BLaER1 treated with 17β-estradiol and CSF1 and Interleukin-3, amounts not matched to agents 10 nM and 100 nM (cell line): Measurements from ENCODE around the gene ARVCF.

Experiments
- H3K27ac ChIP-seq, 11 experiments: shearing (Covaris generic); formaldehyde crosslinking; 2 replicates each; pipeline ENCODE4 v1.8.1; 2022
- H3K27me3 ChIP-seq, 11 experiments: shearing (Covaris generic); formaldehyde crosslinking; 2 replicates each; pipeline ENCODE4 v1.8.1; 2022
- H3K36me3 ChIP-seq, 11 experiments: shearing (Covaris generic); formaldehyde crosslinking; 2 replicates each; pipeline ENCODE4 v1.8.1; 2022
- H3K4me1 ChIP-seq, 10 experiments: shearing (Covaris generic); formaldehyde crosslinking; 2 replicates each; pipeline ENCODE4 v1.8.1; 2022
- H3K4me2 ChIP-seq, 11 experiments: shearing (Covaris generic); formaldehyde crosslinking; 2 replicates each; pipeline ENCODE4 v1.8.1; 2022
- H3K4me3 ChIP-seq, 10 experiments: shearing (Covaris generic); formaldehyde crosslinking; 2 replicates each; pipeline ENCODE4 v1.8.1; 2022
- H3K9ac ChIP-seq, 11 experiments: shearing (Covaris generic); formaldehyde crosslinking; 2 replicates each; pipeline ENCODE4 v1.8.1; 2022
- H3K9me3 ChIP-seq, 11 experiments: shearing (Covaris generic); formaldehyde crosslinking; replicated peaks in 1 of 11; 2 replicates each; pipeline ENCODE4 v1.8.1; 2022
- H4K20me1 ChIP-seq, 11 experiments: shearing (Covaris generic); formaldehyde crosslinking; 2 replicates each; pipeline ENCODE4 v1.8.1; 2022
- Cebpa-rat ChIP-seq, 11 experiments: shearing (Covaris generic); IDR thresholded peaks; 2 replicates each; pipeline ENCODE4 v1.8.1; 2022

The ARVCF gene

DNA sequence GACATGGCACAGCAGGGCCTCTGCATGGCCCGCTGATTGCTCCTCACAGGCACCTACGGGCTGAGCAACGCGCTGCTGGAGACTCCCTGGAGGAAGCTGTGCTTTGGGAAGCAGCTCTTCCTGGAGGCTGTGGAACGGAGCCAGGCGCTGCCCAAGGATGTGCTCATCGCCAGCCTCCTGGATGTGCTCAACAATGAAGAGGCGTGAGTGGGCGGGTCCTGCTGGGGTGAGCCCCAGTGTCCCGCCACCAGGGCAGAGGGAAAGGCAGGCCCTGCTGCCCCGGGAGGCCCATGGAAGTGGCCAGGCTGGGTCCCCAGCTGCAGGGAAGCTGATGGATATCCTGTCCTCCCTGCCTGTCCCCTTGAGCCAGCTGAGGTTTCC is 44.8 kb upstream of the ARVCF start:
- Histone ChIP-seq H3K27me3 (no peaks in the 10 kb centered on the region), H3K9ac (no peak overlapping the region), H3K9me3 (no peaks in the 10 kb centered on the region), H3K4me1 (peaks cover 0 to 28% (median 10%) of the 10 kb centered on the region in 10 experiments; a peak in 17 of 20 replicates), H4K20me1 (peaks cover 0 to 79% (median 4%) of the 10 kb centered on the region in 11 experiments; a peak in 5 of 22 replicates), H3K27ac (0 out of 22 replicates have a peak overlapping the region, but pooled peaks of 1 of the 11 experiments have one; percentile 19), H3K4me3 (no peak overlapping the region), H3K36me3 (peaks cover 45 to 99% (median 82%) of the 10 kb centered on the region in 11 experiments), H3K4me2 (no peak overlapping the region)
- no peak for TF ChIP-seq Cebpa-rat (IDR thresholded peaks at IDR 0.05)

DNA sequence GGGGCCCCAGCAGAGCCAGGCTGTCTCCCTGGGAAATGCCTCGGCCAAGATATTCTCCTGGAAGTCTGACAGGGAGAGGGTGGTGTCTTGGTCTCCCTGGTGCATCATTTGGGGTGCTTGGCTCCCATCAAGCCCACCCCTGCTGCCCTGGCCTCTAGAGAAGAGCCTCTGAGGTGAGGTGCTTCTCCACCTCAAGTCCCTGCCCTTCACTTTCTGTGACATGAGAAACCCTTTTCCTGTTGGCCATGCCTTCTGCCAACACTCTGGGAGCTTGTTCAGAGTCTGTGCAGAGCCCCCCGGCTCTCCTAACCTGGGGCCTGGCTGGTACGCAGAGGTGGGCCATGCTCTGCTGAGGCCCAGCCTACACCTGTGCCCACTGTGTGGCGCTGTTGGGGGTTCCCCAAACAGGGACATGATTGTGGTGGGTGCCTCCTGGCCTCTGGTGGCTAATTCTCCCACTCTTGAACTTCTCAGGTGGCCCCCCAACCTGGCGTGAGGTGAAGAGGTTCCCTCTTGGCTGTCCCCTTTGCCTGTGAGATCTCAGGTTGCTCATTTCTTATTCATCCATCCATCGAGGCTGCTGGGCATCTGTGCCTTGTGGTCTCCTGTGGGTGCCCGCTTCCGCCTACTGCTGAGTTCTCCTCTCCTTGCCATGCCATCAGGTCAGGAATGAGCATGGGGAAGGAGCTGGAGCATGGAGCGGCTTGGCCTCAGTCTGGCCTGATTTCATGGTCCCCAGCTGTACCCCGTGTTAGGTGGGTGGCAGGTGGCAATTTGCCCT is 44.3 kb upstream of the ARVCF start:
- H3K9ac ChIP-seq, result no peak overlapping the region
- H3K27ac ChIP-seq, result no peak overlapping the region
- H3K27me3 ChIP-seq, result no peaks in the 10 kb centered on the region
- no peak overlapping the region for H3K4me2 ChIP-seq
- no peak overlapping the region for H3K4me3 ChIP-seq
- peaks cover 0 to 34% (median 16%) of the 10 kb centered on the region in 10 experiments; a peak in 18 of 20 replicates for H3K4me1 ChIP-seq
- peaks cover 45 to 99% (median 88%) of the 10 kb centered on the region in 11 experiments for H3K36me3 ChIP-seq
- no peak for TF ChIP-seq Cebpa-rat (IDR thresholded peaks at IDR 0.05)
- H4K20me1 ChIP-seq, result peaks cover 0 to 82% (median 4%) of the 10 kb centered on the region in 11 experiments; a peak in 5 of 22 replicates
- H3K9me3 ChIP-seq, result no peaks in the 10 kb centered on the region

DNA sequence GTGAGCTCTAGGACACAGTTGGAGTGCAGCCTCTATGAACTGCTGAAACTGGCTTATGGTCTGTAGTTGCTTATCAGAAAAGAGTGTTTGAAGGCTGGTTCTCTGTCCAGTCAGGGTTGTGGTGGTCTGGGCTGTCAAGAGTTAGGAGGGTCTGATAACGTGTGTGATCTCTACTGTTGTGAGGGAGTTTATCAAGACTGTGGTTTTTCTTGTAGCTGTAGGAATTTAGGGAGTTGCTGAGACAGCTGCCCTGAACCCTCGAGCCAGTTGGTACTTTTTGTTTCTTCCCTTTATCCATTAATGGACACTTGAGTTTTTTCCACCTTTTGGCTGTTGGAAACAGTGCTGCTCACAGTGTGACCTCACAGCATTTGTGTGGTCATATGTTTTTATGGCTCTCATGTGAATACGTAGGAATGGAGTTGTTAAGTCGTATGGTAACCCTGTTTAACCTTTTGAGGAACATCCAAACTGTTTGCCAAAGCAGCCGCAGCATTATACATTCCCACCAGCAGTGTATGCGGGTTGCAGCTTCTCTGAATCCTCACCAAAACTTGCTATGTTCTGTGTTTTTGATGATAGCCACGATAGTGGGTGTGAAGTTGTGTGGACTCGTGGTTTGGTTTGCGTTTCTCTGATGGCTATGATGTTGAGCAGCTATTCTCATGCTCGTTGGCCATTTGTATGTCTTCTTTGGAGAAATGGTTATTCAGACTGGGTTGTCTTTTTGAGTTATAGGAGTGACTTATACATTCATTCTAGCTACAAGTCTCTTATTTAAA is 42.6 kb upstream of the ARVCF start:
- no peak overlapping the region for H3K27ac ChIP-seq
- TF ChIP-seq Cebpa-rat (IDR thresholded peaks at IDR 0.05), result no peak
- H3K4me1 ChIP-seq, result peaks cover under 1 to 51% (median 33%) of the 10 kb centered on the region in 10 experiments; a peak in 19 of 20 replicates

DNA sequence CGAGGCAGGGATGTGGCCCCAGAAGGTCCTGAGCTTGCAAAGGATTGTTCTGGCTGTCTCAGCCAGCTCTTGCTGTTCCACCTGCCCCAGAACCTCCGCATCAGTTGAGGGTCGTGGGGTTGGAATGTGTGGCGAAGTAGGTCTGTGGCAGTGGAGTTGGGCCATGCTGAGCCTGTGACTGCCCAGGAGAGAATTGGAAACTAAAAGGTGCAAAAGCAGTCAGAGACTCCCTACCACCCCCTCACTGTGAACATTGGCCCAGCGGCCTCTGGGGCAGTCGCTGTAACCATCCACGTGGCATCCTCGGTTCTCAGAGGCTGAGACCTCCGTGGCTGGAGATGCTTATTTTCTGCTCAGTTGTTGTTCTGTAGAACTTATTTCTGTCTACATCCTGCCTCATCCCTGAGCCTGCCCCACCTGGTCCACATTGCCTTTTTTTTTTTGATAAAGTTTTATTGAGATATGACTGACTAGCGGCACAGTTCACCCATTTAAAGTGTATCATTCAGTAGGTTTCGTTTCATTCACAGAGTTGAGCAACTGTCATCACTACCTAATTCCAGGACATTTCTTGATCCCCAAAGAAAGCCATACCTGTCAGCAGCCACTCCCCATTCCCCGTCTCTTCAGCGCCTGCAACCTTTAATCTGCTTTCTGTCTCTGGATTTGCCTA is 41.1 kb upstream of the ARVCF start:
- no peak overlapping the region for H3K9ac ChIP-seq
- H3K9me3 ChIP-seq, result no peaks in the 10 kb centered on the region
- H3K4me2 ChIP-seq, result peak overlapping the region in 3 of 11 experiments; percentile 76 to 95 (median 92); a peak in 4 of 22 replicates
- no peak for TF ChIP-seq Cebpa-rat (IDR thresholded peaks at IDR 0.05)
- H3K27ac ChIP-seq, result 0 out of 22 replicates have a peak overlapping the region, but pooled peaks of 3 of the 11 experiments have one; percentile 9 to 44 (median 19)
- H3K36me3 ChIP-seq, result peaks cover 34 to 100% (median 84%) of the 10 kb centered on the region in 11 experiments
- no peaks in the 10 kb centered on the region for H3K27me3 ChIP-seq
- peaks cover 15 to 60% (median 47%) of the 10 kb centered on the region in 10 experiments for H3K4me1 ChIP-seq
- H4K20me1 ChIP-seq, result peaks cover 0 to 98% (median 0%) of the 10 kb centered on the region in 11 experiments; a peak in 8 of 22 replicates
- H3K4me3 ChIP-seq, result no peak overlapping the region

More for the DNA sequence above, 42.6 kb upstream of the ARVCF start:
- peaks cover 45 to 100% (median 89%) of the 10 kb centered on the region in 11 experiments for H3K36me3 ChIP-seq
- no peak overlapping the region for H3K4me2 ChIP-seq
- no peak overlapping the region for H3K9ac ChIP-seq
- peaks cover 0 to 97% (median 4%) of the 10 kb centered on the region in 11 experiments; a peak in 6 of 22 replicates for H4K20me1 ChIP-seq
- no peaks in the 10 kb centered on the region for H3K9me3 ChIP-seq
- H3K4me3 ChIP-seq, result no peak overlapping the region
- no peaks in the 10 kb centered on the region for H3K27me3 ChIP-seq

DNA sequence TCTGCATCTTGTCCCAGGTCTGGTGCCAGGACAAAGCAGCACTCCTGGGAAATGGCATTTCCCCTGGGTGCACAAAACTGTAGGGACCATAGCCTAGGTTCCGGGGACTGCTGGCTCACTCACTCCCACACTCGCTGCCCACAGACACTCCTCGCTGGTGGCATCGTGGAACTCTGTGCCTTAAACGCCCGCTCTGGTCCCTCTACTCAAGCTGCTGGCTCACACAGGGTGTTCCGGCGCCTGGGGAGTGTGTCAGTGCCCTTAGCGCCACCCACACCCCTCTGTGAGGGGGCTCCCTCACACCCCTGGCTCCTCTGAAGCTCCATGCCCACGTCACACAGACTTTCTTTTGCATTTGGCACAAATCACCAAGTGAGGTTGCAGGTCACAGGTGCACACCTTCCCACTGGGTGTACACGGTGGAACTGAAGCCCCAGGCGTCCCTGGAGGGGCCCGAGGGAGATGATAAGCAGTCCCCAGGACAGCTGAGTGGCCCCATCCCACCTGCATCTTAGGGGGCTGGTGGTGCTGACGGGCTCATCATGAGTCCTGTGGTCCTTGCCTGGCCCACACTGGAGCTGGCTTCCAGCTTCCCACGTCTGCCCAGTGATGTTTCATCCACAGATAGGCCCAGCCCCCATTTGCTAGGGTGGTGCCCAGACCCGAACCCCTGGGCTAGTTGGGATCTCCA is 40.2 kb upstream of the ARVCF start:
- no peak for TF ChIP-seq Cebpa-rat (IDR thresholded peaks at IDR 0.05)
- H3K27ac ChIP-seq, result peak overlapping the region in 4 of 11 experiments; percentile 19 to 44 (median 30); a peak in 4 of 22 replicates
- H3K9me3 ChIP-seq, result no peaks in the 10 kb centered on the region
- peaks cover 22 to 68% (median 55%) of the 10 kb centered on the region in 10 experiments for H3K4me1 ChIP-seq
- no peak overlapping the region for H3K4me3 ChIP-seq
- H3K27me3 ChIP-seq, result no peaks in the 10 kb centered on the region
- peak overlapping the region in 9 of 11 experiments; percentile 48 to 96 (median 92); a peak in 16 of 22 replicates for H3K4me2 ChIP-seq
- H4K20me1 ChIP-seq, result peaks cover 0 to 98% (median 0%) of the 10 kb centered on the region in 11 experiments; a peak in 9 of 22 replicates
- H3K9ac ChIP-seq, result peak overlapping the region in 4 of 11 experiments; percentile 8 to 51 (median 42); a peak in 5 of 22 replicates
- H3K36me3 ChIP-seq, result peaks cover 25 to 100% (median 83%) of the 10 kb centered on the region in 11 experiments

DNA sequence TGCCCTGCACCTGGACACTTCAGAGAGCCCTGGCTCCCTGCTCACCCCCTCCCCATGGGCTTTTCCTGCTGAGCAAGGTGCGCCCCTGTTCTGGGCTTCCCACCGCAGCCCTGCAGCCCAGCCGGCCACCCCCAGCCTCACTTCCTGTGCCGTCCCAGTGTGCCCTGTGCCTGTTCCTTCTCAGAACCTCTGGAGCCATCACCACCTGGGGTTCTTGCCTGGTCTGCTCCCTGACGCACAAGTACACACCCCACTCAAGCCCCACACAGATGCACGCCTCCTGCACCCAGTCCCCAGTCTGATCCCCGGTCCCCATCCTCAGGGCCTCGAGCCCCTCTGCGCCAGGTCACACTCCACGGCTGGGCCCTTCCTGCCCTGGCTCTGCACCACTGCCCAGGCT is 39.5 kb upstream of the ARVCF start:
- peak overlapping the region in 5 of 11 experiments; percentile 21 to 51 (median 36); a peak in 8 of 22 replicates for H3K9ac ChIP-seq
- peaks cover 0 to 98% (median 0%) of the 10 kb centered on the region in 11 experiments; a peak in 9 of 22 replicates for H4K20me1 ChIP-seq
- no peaks in the 10 kb centered on the region for H3K9me3 ChIP-seq
- peak overlapping the region in 9 of 11 experiments; percentile 48 to 96 (median 92); a peak in 18 of 22 replicates for H3K4me2 ChIP-seq
- peak overlapping the region in 3 of 11 experiments; percentile 23 to 44 (median 37); a peak in 5 of 22 replicates for H3K27ac ChIP-seq
- no peaks in the 10 kb centered on the region for H3K27me3 ChIP-seq
- no peak overlapping the region for H3K4me3 ChIP-seq
- TF ChIP-seq Cebpa-rat (IDR thresholded peaks at IDR 0.05), result no peak
- H3K4me1 ChIP-seq, result peaks cover 23 to 68% (median 55%) of the 10 kb centered on the region in 10 experiments
- peaks cover 18 to 99% (median 83%) of the 10 kb centered on the region in 11 experiments for H3K36me3 ChIP-seq

DNA sequence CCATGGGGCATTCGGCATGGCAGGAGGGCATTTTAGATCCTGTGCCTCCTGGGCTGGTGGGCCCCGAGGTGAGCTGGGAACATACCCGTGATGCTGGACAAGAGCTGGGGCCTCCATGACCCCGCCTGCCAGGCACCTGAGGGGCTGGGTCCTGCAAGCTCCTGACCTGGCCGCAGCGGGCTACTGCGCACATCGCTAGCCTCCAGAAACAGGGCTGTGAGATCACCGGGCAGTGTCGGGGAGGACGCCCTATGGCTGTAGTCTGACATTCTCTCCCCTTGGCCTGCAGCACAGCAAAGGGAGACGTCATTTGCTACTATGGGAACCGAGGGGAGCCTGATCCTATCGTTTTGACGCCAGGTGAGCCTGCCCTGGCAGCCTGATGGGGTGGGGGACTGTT is 39.0 kb upstream of the ARVCF start:
- peaks cover 23 to 68% (median 55%) of the 10 kb centered on the region in 10 experiments for H3K4me1 ChIP-seq
- H3K36me3 ChIP-seq, result peaks cover 17 to 99% (median 82%) of the 10 kb centered on the region in 11 experiments
- TF ChIP-seq Cebpa-rat (IDR thresholded peaks at IDR 0.05), result no peak
- H3K4me3 ChIP-seq, result no peak overlapping the region
- H3K9me3 ChIP-seq, result no peaks in the 10 kb centered on the region
- peaks cover 0 to 98% (median 0%) of the 10 kb centered on the region in 11 experiments; a peak in 9 of 22 replicates for H4K20me1 ChIP-seq
- H3K4me2 ChIP-seq, result peak overlapping the region in 9 of 11 experiments; percentile 48 to 96 (median 92); a peak in 18 of 22 replicates
- peak overlapping the region in 3 of 11 experiments; percentile 23 to 44 (median 37); a peak in 3 of 22 replicates for H3K27ac ChIP-seq
- H3K27me3 ChIP-seq, result no peaks in the 10 kb centered on the region
- peak overlapping the region in 4 of 11 experiments; percentile 21 to 51 (median 30); a peak in 5 of 22 replicates for H3K9ac ChIP-seq
